Measurements from ENCODE around the gene CNTN5.

- no peak for TF ChIP-seq ZNF292 (tag by site-specific recombination; IDR thresholded peaks at IDR 0.05; ENCODE audit: borderline replicate concordance, low read depth)
- TF ChIP-seq KLF9 (tag by site-specific recombination; IDR thresholded peaks at IDR 0.05; ENCODE audit: low read depth) = no peak
- TF ChIP-seq ZNF747 (tag by site-specific recombination; IDR thresholded peaks at IDR 0.05) = no peak
- TF ChIP-seq RBAK (tag by site-specific recombination; IDR thresholded peaks at IDR 0.05) = no peak
- TF ChIP-seq ZNF184 (tag by site-specific recombination; IDR thresholded peaks at IDR 0.05) = no peak
- TF ChIP-seq ZNF302 (tag by site-specific recombination; IDR thresholded peaks at IDR 0.05; ENCODE audit: low read depth) = no peak
Measured at GRCh38 chr11:99631618-99632017, 610.9 kb downstream of the CNTN5 start.

Measured in HEK293 (cell line).